Panc1 (cell line): ENCODE data around the gene ZSCAN21. TPM values are rescaled to one million over a fixed set of nuclear protein-coding genes. Genes with fewer than 3 reads are reported as not detected.

Source experiments
- ATAC-seq: fragments of 200-7000 bp; cut with Tn5 transposase; 2 replicates; pipeline ENCODE4 v1.9.1; 2020; ENCODE audit warnings: mild to moderate bottlenecking, moderate library complexity
- BruUV-seq: library from RNA; stranded (reverse); fragments of 400-500 nt; replicated peaks from 2 replicates; lab custom pipeline; 2021; lab: Mats Ljungman, UMichigan
- CTCF ChIA-PET: fragments of 300-600 bp; sonication (Branson Sonifier 250); formaldehyde crosslinking; loops from one replicate; lab custom pipeline; 2022; ENCODE audit warnings: antibody characterized with exemption; lab: Charles Lee
- POLR2A ChIA-PET: fragments of 300-600 bp; sonication (Branson Sonifier 250); formaldehyde crosslinking; loops from one replicate; lab custom pipeline; 2022; ENCODE audit warnings: antibody characterized with exemption; lab: Charles Lee
- DNase-seq: peaks from one replicate; pipeline ENCODE4 v3.0.0-alpha.2; 2010; ENCODE audit warnings: low read depth, low spot score
- H3K27ac ChIP-seq: 2 replicates; pipeline ENCODE4 v1.5.1; 2011; ENCODE audit warnings: mild to moderate bottlenecking, low read length, inconsistent platforms
- H3K27me3 ChIP-seq: fragments of 200-500 bp; sonication (Bioruptor generic); 2 replicates; pipeline ENCODE4 v1.6.0; 2014; ENCODE audit warnings: low read length, inconsistent platforms; ENCODE audit not compliant: control insufficient read depth, insufficient read depth
- H3K36me3 ChIP-seq: fragments of 200-500 bp; sonication (Bioruptor generic); 2 replicates; pipeline ENCODE4 v1.5.1; 2014; ENCODE audit warnings: inconsistent platforms, mild to moderate bottlenecking, low read length, moderate library complexity; ENCODE audit not compliant: control insufficient read depth, insufficient read depth
- H3K4me1 ChIP-seq: 2 replicates; pipeline ENCODE4 v1.5.1; 2011; ENCODE audit warnings: inconsistent platforms, mild to moderate bottlenecking, low read length, moderate library complexity; ENCODE audit not compliant: control insufficient read depth, insufficient read depth
- H3K4me3 ChIP-seq, 2 experiments: 2 replicates each; pipeline ENCODE4 v1.5.1; 2011 to 2012; ENCODE audit warnings: low read depth in 2 of 2, low read length in 2 of 2, mild to moderate bottlenecking in 2 of 2, inconsistent platforms in 1 of 2, moderate library complexity in 1 of 2
- H3K9me3 ChIP-seq: fragments of 200-500 bp; sonication (Bioruptor generic); 2 replicates; pipeline ENCODE4 v1.5.1; 2014; ENCODE audit warnings: low read depth, mild to moderate bottlenecking, inconsistent platforms, low read length, moderate library complexity; ENCODE audit not compliant: control insufficient read depth, insufficient read depth
- POLR2AphosphoS5 ChIP-seq: IDR thresholded peaks from 2 replicates; pipeline ENCODE4 v1.6.1; 2012; ENCODE audit warnings: mild to moderate bottlenecking, low read depth, low read length, moderate library complexity
- SIN3A ChIP-seq: IDR thresholded peaks from 2 replicates; pipeline ENCODE4 v1.6.1; 2012; ENCODE audit warnings: low read depth, mild to moderate bottlenecking, low read length, moderate library complexity, borderline replicate concordance; ENCODE audit not compliant: insufficient read depth
- TCF7L2 ChIP-seq: IDR thresholded peaks from 2 replicates; pipeline ENCODE4 v1.6.1; 2011; ENCODE audit warnings: mild to moderate bottlenecking, low read depth, low read length, inconsistent platforms
- in situ Hi-C: cut with HindIII; loops from 2 replicates; pipeline ENCODE4 v1.10.0; 2016; ENCODE audit warnings: low sequenced_read_pairs, low pct_unique_long_range_greater_than_20kb
- intact Hi-C: fragments of 100-400 bp; cut with micrococcal nuclease; formaldehyde crosslinking; loops from one replicate; pipeline ENCODE4 v1.10.0; 2022; ENCODE audit not compliant: unreplicated experiment
- total RNA-seq: library from RNA; stranded (reverse); gene quantifications from one replicate; pipeline ENCODE4 v1.2.1, GENCODE V29; 2021; ENCODE audit not compliant: unreplicated experiment
- TF ChIP-seq, protein P1 (sequence below), 2 experiments: IDR thresholded peaks; 2 replicates each; pipeline ENCODE4 v1.6.1; 2011 to 2012; ENCODE audit warnings: low read depth in 2 of 2, control low read depth in 1 of 2, low read length in 1 of 2, mild to moderate bottlenecking in 1 of 2, moderate library complexity in 1 of 2; ENCODE audit not compliant: insufficient read depth in 1 of 2
- TF ChIP-seq, protein P2 (sequence below): fragments of 450-650 bp; IDR thresholded peaks from 2 replicates; pipeline ENCODE4 v1.5.1; 2017; ENCODE audit warnings: mild to moderate bottlenecking

The ZSCAN21 gene
- total RNA-seq, 1 experiment from 2014 or later, result 13.4 TPM

DNA sequence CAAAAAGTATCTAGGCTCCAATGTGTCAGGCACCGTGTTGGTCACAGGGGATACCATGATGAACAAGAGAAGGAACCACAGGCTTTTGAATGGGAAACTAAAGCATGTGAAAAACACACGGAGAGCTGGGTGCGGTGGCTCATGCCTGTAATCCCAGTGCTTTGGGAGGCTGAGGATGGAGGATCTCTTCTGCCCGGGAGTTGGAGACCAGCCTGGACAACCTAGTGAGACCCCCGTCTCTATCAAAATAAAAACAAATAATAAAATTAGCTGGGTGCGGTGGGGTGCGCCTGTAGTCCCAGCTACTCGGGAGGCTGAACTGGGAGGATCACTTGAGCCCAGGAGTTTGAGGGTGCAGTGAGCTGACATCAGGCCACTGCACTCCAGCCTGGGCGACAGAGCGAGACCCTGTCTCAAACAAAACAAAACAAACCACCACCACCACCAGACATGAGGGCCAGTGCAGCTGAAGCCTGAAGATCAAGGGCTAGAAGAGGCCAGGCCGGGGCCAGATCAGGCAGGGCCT lies 38.6 kb downstream of the ZSCAN21 start:
- no peaks in the 10 kb centered on the region for H3K27me3 ChIP-seq
- intact Hi-C loops, result loop anchor here (10.0 kb wide), 1 partner anchor 93 kb away; no protein-coding TSS in a partner anchor
- no TSS peak for BruUV-seq
- ATAC-seq, result peak; percentile 1; the same call in 1 of the 2 replicates
- in situ Hi-C loops, result no loop called here
- ChIA-PET POLR2A (interaction anchor here (1.2 kb wide), 1 partner anchor 12 kb away, joined by 4 read pairs; no protein-coding TSS in a partner anchor), CTCF (no interaction called here)
- TF ChIP-seq TCF7L2 (no peak), POLR2AphosphoS5 (no peak), SIN3A (no peak)
- TF ChIP-seq, protein P1, sequence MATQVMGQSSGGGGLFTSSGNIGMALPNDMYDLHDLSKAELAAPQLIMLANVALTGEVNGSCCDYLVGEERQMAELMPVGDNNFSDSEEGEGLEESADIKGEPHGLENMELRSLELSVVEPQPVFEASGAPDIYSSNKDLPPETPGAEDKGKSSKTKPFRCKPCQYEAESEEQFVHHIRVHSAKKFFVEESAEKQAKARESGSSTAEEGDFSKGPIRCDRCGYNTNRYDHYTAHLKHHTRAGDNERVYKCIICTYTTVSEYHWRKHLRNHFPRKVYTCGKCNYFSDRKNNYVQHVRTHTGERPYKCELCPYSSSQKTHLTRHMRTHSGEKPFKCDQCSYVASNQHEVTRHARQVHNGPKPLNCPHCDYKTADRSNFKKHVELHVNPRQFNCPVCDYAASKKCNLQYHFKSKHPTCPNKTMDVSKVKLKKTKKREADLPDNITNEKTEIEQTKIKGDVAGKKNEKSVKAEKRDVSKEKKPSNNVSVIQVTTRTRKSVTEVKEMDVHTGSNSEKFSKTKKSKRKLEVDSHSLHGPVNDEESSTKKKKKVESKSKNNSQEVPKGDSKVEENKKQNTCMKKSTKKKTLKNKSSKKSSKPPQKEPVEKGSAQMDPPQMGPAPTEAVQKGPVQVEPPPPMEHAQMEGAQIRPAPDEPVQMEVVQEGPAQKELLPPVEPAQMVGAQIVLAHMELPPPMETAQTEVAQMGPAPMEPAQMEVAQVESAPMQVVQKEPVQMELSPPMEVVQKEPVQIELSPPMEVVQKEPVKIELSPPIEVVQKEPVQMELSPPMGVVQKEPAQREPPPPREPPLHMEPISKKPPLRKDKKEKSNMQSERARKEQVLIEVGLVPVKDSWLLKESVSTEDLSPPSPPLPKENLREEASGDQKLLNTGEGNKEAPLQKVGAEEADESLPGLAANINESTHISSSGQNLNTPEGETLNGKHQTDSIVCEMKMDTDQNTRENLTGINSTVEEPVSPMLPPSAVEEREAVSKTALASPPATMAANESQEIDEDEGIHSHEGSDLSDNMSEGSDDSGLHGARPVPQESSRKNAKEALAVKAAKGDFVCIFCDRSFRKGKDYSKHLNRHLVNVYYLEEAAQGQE (IDR thresholded peaks at IDR 0.05; ENCODE audit: insufficient read depth in 1 of 2, low read depth in 2 of 2, low read length in 1 of 2), result no peak
- H3K27ac ChIP-seq, result peak overlapping the region; percentile 96
- H3K4me3 ChIP-seq, result peak overlapping the region; percentile 81 to 84
- H3K9me3 ChIP-seq, result no peaks in the 10 kb centered on the region
- H3K36me3 ChIP-seq, result peaks cover 3% of the 10 kb centered on the region
- peaks cover 27% of the 10 kb centered on the region for H3K4me1 ChIP-seq
- DNase-seq, result no peak

DNA sequence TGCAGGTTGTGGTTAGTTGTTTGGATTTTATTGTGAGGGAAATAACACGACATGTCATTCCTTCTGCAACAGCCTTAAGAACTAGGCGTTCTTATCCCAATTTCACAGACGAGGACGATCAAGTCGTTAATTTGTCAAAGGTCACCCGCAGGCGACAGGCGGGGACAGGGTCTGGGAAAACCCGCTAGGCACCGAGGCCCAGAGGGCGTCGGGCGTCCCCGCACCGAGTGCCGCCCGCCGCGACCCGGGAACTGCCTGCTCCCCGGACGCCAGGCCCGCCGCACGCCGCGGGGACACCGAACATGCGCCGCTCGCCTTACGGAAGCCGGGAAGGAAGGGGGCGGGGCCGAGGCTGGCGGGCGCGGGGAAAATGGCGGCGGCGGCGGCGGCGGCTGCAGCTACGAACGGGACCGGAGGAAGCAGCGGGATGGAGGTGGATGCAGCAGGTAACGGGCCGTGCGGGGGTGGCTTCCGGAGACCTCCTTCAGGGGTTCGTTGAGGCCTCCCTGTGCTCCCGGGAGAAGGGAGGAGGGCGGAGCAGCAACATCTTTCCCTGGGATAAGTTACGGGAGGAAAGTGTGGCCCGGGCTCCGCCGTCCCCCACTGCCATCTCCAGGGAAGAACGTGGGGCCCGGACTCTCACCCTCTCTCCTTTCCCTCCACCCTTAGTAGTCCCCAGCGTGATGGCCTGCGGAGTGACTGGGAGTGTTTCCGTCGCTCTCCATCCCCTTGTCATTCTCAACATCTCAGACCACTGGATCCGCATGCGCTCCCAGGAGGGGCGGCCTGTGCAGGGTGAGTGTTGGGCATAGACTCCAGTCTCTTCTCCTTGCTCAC lies 39.3 kb downstream of the ZSCAN21 start, which contains the start of gene COPS6:
Gene COPS6 (plus strand): TSS at position 349 of the 837 bp plus-strand sequence. CDS start 22 bp downstream, at position 371.
- in situ Hi-C loops, result no loop called here
- TF ChIP-seq TCF7L2 (no peak), POLR2AphosphoS5 (peak; percentile 94), SIN3A (peak; percentile 82; the same call in 1 of the 2 replicates)
- TF ChIP-seq, protein P1 (IDR thresholded peaks at IDR 0.05; ENCODE audit: insufficient read depth in 1 of 2, low read depth in 2 of 2, low read length in 1 of 2), result no peak
- TF ChIP-seq, protein P2, sequence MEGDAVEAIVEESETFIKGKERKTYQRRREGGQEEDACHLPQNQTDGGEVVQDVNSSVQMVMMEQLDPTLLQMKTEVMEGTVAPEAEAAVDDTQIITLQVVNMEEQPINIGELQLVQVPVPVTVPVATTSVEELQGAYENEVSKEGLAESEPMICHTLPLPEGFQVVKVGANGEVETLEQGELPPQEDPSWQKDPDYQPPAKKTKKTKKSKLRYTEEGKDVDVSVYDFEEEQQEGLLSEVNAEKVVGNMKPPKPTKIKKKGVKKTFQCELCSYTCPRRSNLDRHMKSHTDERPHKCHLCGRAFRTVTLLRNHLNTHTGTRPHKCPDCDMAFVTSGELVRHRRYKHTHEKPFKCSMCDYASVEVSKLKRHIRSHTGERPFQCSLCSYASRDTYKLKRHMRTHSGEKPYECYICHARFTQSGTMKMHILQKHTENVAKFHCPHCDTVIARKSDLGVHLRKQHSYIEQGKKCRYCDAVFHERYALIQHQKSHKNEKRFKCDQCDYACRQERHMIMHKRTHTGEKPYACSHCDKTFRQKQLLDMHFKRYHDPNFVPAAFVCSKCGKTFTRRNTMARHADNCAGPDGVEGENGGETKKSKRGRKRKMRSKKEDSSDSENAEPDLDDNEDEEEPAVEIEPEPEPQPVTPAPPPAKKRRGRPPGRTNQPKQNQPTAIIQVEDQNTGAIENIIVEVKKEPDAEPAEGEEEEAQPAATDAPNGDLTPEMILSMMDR, result no peak
- BruUV-seq, result no TSS peak
- H3K4me3 ChIP-seq, result peak within 1 kb of the TSS; percentile 81 to 84
- H3K27me3 ChIP-seq, result no peaks in the 10 kb centered on the region
- CTCF ChIA-PET, result no interaction called here
- no peaks in the 10 kb centered on the region for H3K9me3 ChIP-seq
- peak within 1 kb of the TSS; percentile 96 for H3K27ac ChIP-seq
- DNase-seq (no peak), ATAC-seq (peak; percentile 63)
- intact Hi-C loops, result loop anchor here (10.0 kb wide), 1 partner anchor 94 kb away; no protein-coding TSS in a partner anchor
- peaks cover 3% of the 10 kb centered on the region for H3K36me3 ChIP-seq
- peaks cover 27% of the 10 kb centered on the region for H3K4me1 ChIP-seq
- POLR2A ChIA-PET, result interaction anchor here (1.2 kb wide), 1 partner anchor 11 kb away, joined by 4 read pairs; no protein-coding TSS in a partner anchor
